ENCODE measurements around the gene EFL1. TPM values are rescaled to one million over a fixed set of nuclear protein-coding genes. Genes with fewer than 3 reads are reported as not detected.

The EFL1 gene
- total RNA-seq, 1 donor from 2014 or later: 18.1 TPM

DNA sequence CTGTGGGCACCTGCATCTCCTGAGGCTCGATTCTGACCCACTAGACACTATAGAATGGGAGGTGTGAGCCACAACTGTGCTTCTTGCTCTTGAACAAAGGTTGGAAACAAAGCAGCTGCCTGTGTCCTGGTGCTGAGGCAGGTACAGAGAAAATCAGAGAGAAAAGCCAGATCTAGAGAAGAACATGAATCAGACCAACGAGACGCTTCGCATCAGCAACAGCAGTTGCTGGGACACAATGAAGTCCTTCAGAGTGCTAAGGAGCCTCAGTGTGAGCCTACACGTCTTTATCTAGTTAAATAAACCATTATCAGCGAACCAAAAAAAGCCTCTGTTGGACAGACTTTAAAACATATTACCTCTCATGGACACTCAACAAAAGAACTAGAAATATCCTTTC lies 130.4 kb downstream of the EFL1 start:
- CTCF ChIA-PET: no interaction called here

DNA sequence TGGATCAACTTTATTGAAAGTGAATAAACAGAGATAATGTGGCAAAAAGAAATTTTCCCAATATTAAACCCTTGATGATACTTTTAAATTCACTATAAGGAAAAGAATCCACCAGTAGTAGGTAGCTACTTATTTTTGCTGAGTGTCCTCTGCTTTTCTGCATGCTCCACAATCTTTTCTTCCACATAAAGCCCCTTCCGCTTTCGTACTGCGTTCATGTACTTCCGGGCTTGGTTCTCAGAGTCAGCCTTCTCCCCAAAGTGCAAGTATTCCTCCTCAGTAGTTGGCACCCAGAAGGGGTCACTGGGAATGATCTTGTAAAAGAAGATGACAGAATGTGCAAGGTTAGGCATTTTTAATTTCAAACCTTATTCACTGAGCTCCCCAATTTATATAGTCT lies 132.3 kb downstream of the EFL1 start:
- Mint-ChIP-seq H3K9me3 (no peaks in the 10 kb centered on the region), H3K36me3 (ENCODE audit: low read depth) (peaks cover 70% of the 10 kb centered on the region), H3K4me1 (no peaks in the 10 kb centered on the region), H3K27me3 (no peaks in the 10 kb centered on the region), H3K27ac (no peak overlapping the region), H3K4me3 (no peak overlapping the region)
- intact Hi-C loops (cut with micrococcal nuclease): no loop called here
- TF ChIP-seq, protein P1, sequence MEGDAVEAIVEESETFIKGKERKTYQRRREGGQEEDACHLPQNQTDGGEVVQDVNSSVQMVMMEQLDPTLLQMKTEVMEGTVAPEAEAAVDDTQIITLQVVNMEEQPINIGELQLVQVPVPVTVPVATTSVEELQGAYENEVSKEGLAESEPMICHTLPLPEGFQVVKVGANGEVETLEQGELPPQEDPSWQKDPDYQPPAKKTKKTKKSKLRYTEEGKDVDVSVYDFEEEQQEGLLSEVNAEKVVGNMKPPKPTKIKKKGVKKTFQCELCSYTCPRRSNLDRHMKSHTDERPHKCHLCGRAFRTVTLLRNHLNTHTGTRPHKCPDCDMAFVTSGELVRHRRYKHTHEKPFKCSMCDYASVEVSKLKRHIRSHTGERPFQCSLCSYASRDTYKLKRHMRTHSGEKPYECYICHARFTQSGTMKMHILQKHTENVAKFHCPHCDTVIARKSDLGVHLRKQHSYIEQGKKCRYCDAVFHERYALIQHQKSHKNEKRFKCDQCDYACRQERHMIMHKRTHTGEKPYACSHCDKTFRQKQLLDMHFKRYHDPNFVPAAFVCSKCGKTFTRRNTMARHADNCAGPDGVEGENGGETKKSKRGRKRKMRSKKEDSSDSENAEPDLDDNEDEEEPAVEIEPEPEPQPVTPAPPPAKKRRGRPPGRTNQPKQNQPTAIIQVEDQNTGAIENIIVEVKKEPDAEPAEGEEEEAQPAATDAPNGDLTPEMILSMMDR (IDR thresholded peaks at IDR 0.05): no peak
- ChIA-PET POLR2A (no interaction called here), CTCF (no interaction called here)
- DNase-seq: no peak
- no peak for ATAC-seq (ENCODE audit: low read depth)

More for the DNA sequence above, 130.4 kb downstream of the EFL1 start:
- no peaks in the 10 kb centered on the region for H3K9me3 Mint-ChIP-seq
- ATAC-seq (ENCODE audit: low read depth) (no peak), DNase-seq (no peak)
- H3K27me3 Mint-ChIP-seq: no peaks in the 10 kb centered on the region
- TF ChIP-seq, protein P1 (IDR thresholded peaks at IDR 0.05): no peak
- H3K27ac Mint-ChIP-seq: no peak overlapping the region
- H3K4me1 Mint-ChIP-seq: no peaks in the 10 kb centered on the region
- POLR2A ChIA-PET: no interaction called here
- intact Hi-C loops (cut with micrococcal nuclease): no loop called here
- no peak overlapping the region for H3K4me3 Mint-ChIP-seq
- peaks cover 74% of the 10 kb centered on the region for H3K36me3 Mint-ChIP-seq (ENCODE audit: low read depth)

DNA sequence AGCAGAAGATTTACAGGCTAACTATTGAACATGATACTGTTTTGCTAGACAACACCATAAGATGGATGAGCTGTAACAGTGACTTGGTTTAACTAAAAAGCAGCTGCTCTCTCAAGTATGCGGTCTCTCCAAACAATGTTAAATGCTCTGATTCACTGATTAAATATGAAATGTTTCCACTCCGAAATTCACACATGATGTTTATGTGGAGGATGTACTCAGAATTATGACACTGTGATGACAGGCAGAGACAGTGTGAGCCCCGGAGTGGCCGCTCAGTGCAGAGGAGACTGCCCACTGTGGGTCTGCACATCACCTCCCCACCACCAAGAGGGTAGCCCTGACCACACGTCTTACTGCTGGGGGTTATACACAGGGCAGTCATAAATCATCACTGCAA lies 132.8 kb downstream of the EFL1 start:
- Mint-ChIP-seq H3K4me3 (no peak overlapping the region), H3K36me3 (ENCODE audit: low read depth) (peaks cover 72% of the 10 kb centered on the region), H3K4me1 (no peaks in the 10 kb centered on the region), H3K27me3 (no peaks in the 10 kb centered on the region), H3K27ac (no peak overlapping the region), H3K9me3 (no peaks in the 10 kb centered on the region)
- ATAC-seq (ENCODE audit: low read depth) (no peak), DNase-seq (no peak)
- ChIA-PET POLR2A (no interaction called here), CTCF (no interaction called here)
- intact Hi-C loops (cut with micrococcal nuclease): no loop called here
- TF ChIP-seq, protein P1 (IDR thresholded peaks at IDR 0.05): no peak

DNA sequence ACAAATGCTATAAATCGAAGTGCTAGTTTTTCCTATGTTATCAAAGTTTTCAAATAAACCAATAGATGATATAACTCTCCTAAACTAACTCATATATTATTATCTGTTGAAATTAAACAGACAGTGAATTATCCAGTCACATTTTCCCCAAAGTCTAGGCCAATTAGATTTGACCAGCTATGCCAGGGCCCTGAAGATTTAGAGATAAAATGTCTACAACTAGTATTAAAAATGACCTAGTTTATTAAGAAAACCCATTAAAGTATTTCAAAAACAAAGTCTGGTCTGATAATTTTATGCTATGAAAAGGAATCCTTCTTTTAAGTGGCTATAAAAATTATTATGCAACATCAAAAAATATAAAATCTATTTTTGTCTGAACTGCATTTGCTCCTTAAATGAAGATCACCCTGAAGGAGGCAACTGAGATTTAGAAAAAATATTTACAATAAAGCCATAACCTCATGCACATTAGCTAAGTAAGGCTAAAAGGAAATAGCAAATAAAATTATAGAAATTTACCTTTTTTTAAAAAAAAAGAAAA lies 133.3 kb downstream of the EFL1 start:
- CTCF ChIA-PET: no interaction called here

DNA sequence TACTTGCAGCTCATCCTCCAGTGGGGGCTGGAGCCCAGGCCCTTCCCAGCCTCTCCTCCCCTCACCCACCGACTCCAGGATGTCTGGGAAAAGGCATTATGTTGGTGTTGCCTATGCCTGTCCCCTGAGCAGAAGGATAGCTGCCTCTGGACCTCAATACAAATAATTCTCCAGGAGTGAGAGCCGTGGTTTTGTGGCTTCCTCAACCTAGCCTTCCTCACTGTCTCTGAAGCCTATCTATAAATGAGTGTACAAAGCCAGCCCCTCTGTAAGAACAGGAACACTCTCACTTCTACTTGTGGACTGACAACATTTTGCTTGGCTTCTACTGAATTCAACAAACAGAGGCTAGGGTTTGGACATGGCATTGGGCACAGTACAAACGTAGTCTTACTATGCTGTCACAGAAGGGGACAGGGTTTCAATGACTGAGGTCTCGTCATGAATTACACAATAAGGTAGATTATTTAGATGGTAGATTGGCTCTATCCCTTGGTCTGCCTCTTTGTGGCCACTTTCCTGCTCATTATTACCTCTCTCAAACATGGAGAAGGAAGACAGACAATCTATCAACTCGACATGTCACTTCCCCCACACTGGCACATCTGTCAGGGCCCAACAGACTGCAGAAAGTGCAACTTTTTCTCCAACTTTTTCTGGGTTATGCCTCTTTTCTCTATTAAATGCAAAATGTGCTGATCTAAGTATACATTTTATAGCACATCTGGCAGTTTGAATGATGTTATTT lies 134.0 kb downstream of the EFL1 start:
- intact Hi-C loops (cut with micrococcal nuclease): no loop called here
- TF ChIP-seq, protein P1 (IDR thresholded peaks at IDR 0.05): no peak
- CTCF ChIA-PET: interaction anchor here (1.3 kb wide), 1 partner anchor 648 kb away, joined by 3 read pairs; no protein-coding TSS in a partner anchor
- H3K27me3 Mint-ChIP-seq: no peaks in the 10 kb centered on the region
- ATAC-seq (ENCODE audit: low read depth): no peak
- no peak for DNase-seq
- peaks cover 63% of the 10 kb centered on the region for H3K36me3 Mint-ChIP-seq (ENCODE audit: low read depth)
- H3K4me1 Mint-ChIP-seq: no peaks in the 10 kb centered on the region
- no peak overlapping the region for H3K4me3 Mint-ChIP-seq
- POLR2A ChIA-PET: no interaction called here
- no peaks in the 10 kb centered on the region for H3K9me3 Mint-ChIP-seq
- no peak overlapping the region for H3K27ac Mint-ChIP-seq

More for the DNA sequence above, 133.3 kb downstream of the EFL1 start:
- Mint-ChIP-seq H3K27me3 (no peaks in the 10 kb centered on the region), H3K36me3 (ENCODE audit: low read depth) (peaks cover 70% of the 10 kb centered on the region), H3K9me3 (no peaks in the 10 kb centered on the region), H3K27ac (no peak overlapping the region), H3K4me1 (no peaks in the 10 kb centered on the region), H3K4me3 (no peak overlapping the region)
- ATAC-seq (ENCODE audit: low read depth): no peak
- DNase-seq: no peak
- POLR2A ChIA-PET: no interaction called here
- TF ChIP-seq, protein P1 (IDR thresholded peaks at IDR 0.05): no peak
- intact Hi-C loops (cut with micrococcal nuclease): no loop called here
